DMS 273 (cell line): ENCODE measurements around the gene ITM2C.

Source experiments
- DNase-seq: peaks from one replicate; lab custom pipeline; 2025; ENCODE audit not compliant: unreplicated experiment; lab: John Stamatoyannopoulos, UW

ITM2C gene

GRCh38 chr2:230905448-230906421 is 41.0 kb downstream of the ITM2C start:
- DNase-seq = no peak

DNA sequence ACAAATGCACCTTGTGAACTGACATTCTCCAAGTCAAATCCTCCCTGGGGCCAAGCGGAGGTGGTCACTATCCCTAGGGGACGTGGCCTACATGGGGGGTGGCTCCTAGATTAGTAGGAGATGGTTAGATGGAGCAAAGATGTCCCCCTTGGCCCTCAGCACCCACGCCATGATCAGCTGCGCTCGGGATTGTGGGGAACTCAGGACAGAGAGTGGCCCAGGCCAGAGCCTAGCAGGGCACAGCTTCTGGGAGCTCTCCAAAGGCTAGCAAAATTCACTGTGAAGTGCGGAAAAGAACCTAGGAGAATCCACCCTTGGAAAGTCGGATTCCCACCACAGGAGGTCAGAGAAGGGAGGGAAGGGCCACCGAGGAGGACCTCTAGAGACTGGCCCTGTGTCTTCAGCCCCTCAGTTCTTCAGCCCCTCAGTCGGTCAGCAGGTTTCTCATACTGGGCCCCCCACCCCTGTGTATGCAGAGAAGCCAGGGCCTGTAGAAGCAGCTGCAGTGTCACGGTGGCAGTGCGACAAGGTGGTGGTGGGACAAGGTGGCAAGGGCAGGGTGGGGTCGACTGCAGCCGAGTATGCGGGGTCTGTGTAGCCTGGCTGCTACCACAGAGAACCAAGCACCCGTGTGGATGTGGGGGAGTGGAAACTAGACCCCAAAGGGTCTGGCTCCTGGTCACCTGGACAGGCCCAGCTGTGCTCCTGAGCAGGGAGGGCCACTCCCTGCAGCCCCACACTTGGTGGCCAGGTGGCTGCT is 41.9 kb downstream of the ITM2C start:
- no peak for DNase-seq

- no peak for DNase-seq
These were observed 42.8 kb downstream of the ITM2C start for GRCh38 chr2:230907361-230908091.

- no peak for DNase-seq
These were observed 43.4 kb downstream of the ITM2C start for GRCh38 chr2:230908092-230908594.

DNA sequence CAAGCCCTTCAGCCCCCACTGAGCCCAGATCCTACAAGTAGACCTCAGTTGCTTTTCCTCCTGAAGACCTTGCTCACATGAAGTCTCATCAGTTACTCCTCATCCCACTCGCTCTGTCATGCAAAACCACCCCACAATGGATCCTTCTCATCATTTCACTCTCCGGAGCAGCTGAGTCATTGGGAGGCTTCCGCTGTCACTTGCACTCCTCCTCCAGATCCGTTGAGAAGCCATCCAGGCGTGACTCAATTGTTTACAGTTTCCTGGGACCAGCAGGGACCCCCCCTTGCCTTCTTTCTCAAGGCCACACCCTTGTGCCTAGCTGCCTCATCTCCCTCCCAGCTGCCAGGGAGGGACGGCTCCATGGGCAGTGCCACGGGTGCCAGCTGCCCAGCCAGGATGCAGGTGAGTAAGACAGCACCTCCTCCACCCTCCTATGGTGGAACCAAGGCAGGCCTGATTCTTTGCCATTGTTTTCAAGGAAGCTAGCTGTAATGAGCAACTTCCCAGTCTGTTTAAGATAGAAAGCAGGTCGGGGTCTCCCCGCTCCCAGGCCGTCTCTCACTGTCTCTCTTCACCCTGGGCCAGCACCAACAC is 44.0 kb downstream of the ITM2C start:
- no peak for DNase-seq

DNA sequence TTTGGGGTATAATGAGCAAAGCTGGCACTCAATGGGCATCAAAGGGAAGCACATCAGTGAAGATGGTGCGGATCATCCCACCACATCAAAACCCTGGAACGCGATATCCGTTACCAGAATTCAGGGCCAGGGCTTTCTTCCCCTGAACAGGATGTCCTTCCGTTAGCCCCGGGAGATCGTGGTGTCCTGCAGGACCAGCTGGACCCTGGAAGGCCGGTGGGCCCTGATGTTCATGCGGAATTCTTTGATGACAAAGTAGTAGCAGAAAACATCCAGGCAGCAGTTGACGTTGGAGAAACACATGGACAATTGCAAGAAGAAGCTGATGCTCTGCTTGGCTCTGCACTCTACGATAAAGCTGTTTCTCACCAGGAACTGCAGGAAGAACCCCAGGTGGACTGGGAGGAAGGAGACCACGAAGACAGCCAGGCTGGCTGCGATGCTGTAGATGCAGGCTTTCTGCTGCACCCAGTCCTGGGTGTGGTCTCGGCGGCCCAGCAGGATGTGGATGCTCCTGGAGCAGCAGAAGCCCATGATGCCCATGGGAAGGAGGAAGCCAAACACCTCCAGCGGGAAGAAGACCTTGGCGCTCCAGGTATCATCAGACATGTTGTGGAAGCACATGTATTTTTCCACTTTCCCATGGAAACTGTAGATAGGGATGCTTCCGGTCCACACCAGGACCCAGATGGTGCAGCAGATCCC is 45.3 kb downstream of the ITM2C start:
- DNase-seq = no peak

- DNase-seq = no peak
These were observed 45.9 kb downstream of the ITM2C start for GRCh38 chr2:230910546-230911177.

GRCh38 chr2:230912046-230912445 is 47.3 kb downstream of the ITM2C start:
- no peak for DNase-seq

GRCh38 chr2:230912724-230913123 is 48.0 kb downstream of the ITM2C start:
- DNase-seq = no peak

DNA sequence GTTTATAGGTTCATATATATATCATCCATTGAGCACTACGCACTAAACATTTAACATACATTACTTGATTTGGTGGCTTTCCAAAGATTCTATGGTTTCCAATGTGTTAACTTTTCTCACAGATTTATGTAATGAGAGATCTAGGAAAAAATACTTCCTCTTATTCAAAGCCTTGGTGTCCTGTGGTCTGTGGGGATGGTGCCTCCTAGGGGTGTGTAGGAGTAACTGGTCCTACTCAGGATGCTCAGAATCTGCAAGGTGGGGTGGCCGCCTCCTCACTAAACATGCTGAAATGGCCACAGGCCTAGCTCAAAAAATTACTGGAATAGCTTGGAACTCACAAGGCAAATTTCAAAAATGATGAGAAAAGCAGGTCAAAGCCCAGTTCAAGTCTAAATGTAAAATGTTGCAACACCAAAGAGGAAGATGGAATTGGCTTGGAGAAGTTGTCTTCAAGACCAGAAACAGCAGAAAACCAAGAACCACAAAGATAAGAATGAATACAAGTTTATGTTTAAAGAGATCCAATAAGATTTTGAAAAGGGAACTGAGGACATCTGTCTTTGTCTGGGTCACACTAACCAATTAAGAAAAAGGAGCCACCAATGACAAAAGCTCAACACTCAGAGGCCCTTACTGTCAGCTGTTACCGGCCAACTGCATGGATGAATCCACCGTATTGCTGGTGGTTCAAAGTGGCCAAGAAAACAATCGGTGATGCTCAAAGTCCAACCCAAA is 48.8 kb downstream of the ITM2C start:
- DNase-seq = peak; percentile 60

DNA sequence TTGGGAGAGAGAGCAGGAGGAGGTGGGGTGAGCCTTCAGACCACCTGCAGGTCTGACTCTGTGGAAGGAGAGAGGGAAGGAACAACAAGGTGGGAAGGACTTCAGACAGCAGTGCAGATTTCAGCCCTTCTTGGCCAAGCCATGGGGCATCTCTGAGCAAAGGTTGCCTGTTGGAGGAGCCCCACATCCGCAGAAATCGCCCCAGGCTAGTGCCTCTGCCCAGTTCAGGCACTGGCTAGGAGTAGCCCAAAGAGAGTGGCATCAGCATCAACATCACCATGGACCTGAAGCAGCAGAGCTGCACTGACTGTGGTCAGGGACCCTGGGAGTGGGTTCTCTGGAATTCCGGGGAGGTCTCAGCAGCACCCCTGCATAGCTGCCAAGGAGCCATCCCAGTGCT is 50.1 kb downstream of the ITM2C start:
- DNase-seq = no peak

DNA sequence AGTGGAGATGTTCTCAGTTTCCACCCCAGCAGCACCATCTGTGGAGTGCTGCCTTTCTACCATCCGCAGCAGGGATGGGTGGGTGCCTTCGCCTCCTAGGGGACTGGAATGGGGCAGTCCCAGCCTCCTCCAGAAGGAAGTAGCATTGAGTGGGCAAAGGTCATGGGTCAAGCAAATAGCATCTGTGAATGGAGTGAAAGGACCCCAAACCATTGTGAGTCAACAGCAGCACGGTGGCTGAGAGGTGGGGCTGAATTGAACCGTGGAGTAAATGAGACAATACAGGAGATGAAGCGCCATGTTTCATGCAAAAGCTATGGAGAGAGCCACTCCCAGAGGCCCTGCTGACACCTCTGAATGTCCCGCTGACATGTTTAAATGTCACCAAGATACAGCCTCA is 50.6 kb downstream of the ITM2C start:
- DNase-seq = no peak

DNA sequence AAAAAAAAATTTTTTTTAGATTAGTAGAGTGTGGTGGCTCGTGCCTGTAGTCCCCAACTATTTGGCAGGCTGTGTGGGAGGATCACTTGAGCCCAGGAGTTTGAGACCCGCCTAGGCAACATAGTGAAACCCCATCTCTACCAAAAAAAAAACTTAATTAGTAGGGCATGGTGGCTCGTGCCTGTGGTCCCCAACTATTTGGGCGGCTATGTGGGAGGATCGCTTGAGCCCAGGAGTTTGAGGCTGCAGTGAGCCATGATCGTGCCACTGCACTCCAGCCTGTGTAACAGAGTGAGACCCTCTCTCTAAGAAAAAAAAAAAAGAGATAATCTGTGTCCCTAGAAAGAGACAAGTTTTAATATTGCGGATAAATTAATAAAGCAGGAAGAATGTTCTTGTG is 51.5 kb downstream of the ITM2C start:
- no peak for DNase-seq

GRCh38 chr2:230919240-230919639 is 54.5 kb downstream of the ITM2C start:
- DNase-seq = no peak

GRCh38 chr2:230919681-230920080 is 54.9 kb downstream of the ITM2C start:
- no peak for DNase-seq

DNA sequence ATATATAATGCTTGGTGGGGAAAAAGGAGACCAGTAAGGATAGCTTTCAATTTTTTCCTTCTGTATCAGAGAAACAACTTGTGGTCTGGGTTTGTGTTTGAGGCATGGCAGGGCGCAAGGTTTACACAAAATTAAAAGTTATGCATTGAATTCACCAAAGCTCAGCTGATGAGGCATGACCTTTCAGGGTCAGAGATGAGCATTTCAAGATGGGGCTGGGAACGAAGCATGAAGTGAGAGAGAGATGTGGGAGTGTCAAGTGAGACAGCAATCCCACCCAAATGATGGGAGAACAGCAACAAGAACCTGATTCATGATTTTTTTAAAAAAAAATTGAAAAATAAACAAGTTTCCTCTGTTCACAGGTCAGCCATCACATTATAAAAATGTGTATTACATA is 55.4 kb downstream of the ITM2C start:
- DNase-seq = no peak

DNA sequence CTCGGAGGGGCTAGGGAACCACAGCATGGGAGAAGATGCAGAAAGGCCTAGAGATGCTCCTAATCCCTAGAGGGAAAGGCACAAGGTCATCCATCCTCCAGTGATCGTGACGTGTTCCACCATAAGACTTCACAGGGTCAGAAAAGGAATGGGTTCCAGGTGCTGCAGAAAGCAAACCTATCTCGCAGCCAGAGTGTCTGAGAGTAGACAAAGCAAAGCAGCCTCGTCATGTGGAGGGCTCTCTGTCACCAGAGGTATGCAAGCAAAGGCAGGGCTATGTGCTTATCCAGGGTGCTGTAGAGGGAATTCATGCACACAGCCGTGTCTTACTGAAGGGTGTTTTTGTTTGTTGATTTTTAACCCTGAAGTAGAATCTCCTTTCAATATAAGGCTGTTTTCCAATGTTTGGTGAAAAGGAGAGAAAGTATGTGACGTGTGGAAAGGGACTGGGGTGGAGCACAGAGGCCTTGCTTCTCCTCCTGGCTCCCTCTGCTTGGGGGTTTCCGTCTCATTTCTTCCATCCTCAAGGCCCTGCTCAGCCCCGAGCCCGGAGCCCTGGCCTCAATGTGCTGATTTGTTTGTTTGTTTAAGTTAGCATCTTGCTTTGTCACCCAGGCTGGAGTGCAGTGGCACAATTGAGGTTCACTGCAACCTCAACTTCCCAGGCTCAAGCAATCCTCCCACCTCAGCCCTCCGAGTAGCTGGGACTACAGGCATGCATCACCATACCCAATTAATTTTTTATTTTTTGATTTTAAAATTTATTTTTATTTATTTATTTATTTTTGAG is 57.3 kb downstream of the ITM2C start:
- DNase-seq = no peak
